Astrocyte (in vitro differentiated cells and primary cell): ENCODE measurements around the gene HTR3A. TPM values are rescaled to one million over a fixed set of nuclear protein-coding genes. Genes with fewer than 3 reads are reported as not detected.

ENCODE experiments used
- DNase-seq: peaks from one replicate; pipeline ENCODE4 v3.0.0-alpha.2; 2010; ENCODE audit warnings: low read depth
- FAIRE-seq: peaks from 2 replicates; lab custom pipeline; 2011; peaks lifted over from hg19 to GRCh38; lab: Jason Lieb, UNC
- H2AFZ ChIP-seq: 2 replicates; pipeline ENCODE4 v1.6.0; 2012; ENCODE audit warnings: low read depth, low read length, inconsistent platforms
- H3K27ac ChIP-seq: 2 replicates; pipeline ENCODE4 v1.5.1; 2011; ENCODE audit warnings: low read depth, low read length, inconsistent platforms
- H3K27me3 ChIP-seq: 2 replicates; pipeline ENCODE4 v1.6.0; 2011; ENCODE audit warnings: low read length, inconsistent platforms; ENCODE audit not compliant: insufficient read depth
- H3K36me3 ChIP-seq: 2 replicates; pipeline ENCODE4 v1.5.1; 2011; ENCODE audit warnings: low read length, inconsistent platforms; ENCODE audit not compliant: insufficient read depth
- H3K4me1 ChIP-seq: 2 replicates; pipeline ENCODE4 v1.5.1; 2011; ENCODE audit warnings: low read length, inconsistent platforms; ENCODE audit not compliant: insufficient read depth
- H3K4me2 ChIP-seq: 2 replicates; pipeline ENCODE4 v1.6.0; 2012; ENCODE audit warnings: low read length, inconsistent platforms
- H3K4me3 ChIP-seq: 2 replicates; pipeline ENCODE4 v1.5.1; 2011; ENCODE audit warnings: low read depth, mild to moderate bottlenecking, low read length, inconsistent platforms; ENCODE audit not compliant: insufficient read depth
- H3K79me2 ChIP-seq: 2 replicates; pipeline ENCODE4 v1.6.0; 2012; ENCODE audit warnings: mild to moderate bottlenecking, low read length, inconsistent platforms; ENCODE audit not compliant: insufficient read depth
- H3K9ac ChIP-seq: 2 replicates; pipeline ENCODE4 v1.6.0; 2012; ENCODE audit warnings: mild to moderate bottlenecking, low read length, inconsistent platforms
- H3K9me3 ChIP-seq: 2 replicates; pipeline ENCODE4 v1.5.1; 2012; ENCODE audit warnings: low read depth, mild to moderate bottlenecking, low read length, inconsistent platforms; ENCODE audit not compliant: insufficient read depth
- H4K20me1 ChIP-seq: 2 replicates; pipeline ENCODE4 v1.6.0; 2012; ENCODE audit warnings: low read length, inconsistent platforms; ENCODE audit not compliant: insufficient read depth
- H3K27ac Mint-ChIP-seq: one replicate; pipeline ENCODE4 v1.8.0; 2021; ENCODE audit warnings: mild to moderate bottlenecking, mixed read lengths; ENCODE audit not compliant: unreplicated experiment
- H3K27me3 Mint-ChIP-seq: one replicate; pipeline ENCODE4 v1.8.0; 2021; ENCODE audit warnings: low read depth, mixed read lengths; ENCODE audit not compliant: unreplicated experiment
- H3K36me3 Mint-ChIP-seq: one replicate; pipeline ENCODE4 v1.8.0; 2021; ENCODE audit warnings: low read depth, mixed read lengths; ENCODE audit not compliant: unreplicated experiment
- H3K4me1 Mint-ChIP-seq: one replicate; pipeline ENCODE4 v1.8.0; 2021; ENCODE audit warnings: low read depth, mixed read lengths; ENCODE audit not compliant: unreplicated experiment
- H3K4me3 Mint-ChIP-seq: one replicate; pipeline ENCODE4 v1.8.0; 2021; ENCODE audit warnings: mild to moderate bottlenecking, moderate library complexity, mixed read lengths; ENCODE audit not compliant: unreplicated experiment
- H3K9me3 Mint-ChIP-seq: one replicate; pipeline ENCODE4 v1.8.0; 2021; ENCODE audit warnings: mild to moderate bottlenecking, mixed read lengths; ENCODE audit not compliant: unreplicated experiment
- CTCF ChIP-seq: IDR thresholded peaks from 2 replicates; pipeline ENCODE4 v1.5.1; 2011; ENCODE audit warnings: low read depth, mild to moderate bottlenecking, inconsistent platforms, low read length, moderate library complexity; ENCODE audit not compliant: insufficient read depth
- EZH2 ChIP-seq: IDR thresholded peaks from 2 replicates; pipeline ENCODE4 v1.6.1; 2012; ENCODE audit warnings: mild to moderate bottlenecking, low read length, inconsistent platforms; ENCODE audit not compliant: insufficient read depth
- total RNA-seq: library from RNA; stranded (reverse); gene quantifications from 2 replicates; pipeline ENCODE4 v1.2.1, GENCODE V29; 2021

The HTR3A gene
- total RNA-seq, 1 donor from 2014 or later, result not detected

- H3K27me3 Mint-ChIP-seq, result peaks cover 64% of the 10 kb centered on the region
- Histone ChIP-seq H3K27me3 (peaks cover 19% of the 10 kb centered on the region), H3K4me1 (no peaks in the 10 kb centered on the region), H3K27ac (no peak overlapping the region), H3K36me3 (no peaks in the 10 kb centered on the region), H3K4me3 (no peak overlapping the region), H2AFZ (no peak overlapping the region), H3K4me2 (no peak overlapping the region), H3K9ac (no peak overlapping the region), H3K79me2 (no peaks in the 10 kb centered on the region), H3K9me3 (no peaks in the 10 kb centered on the region), H4K20me1 (no peaks in the 10 kb centered on the region)
- FAIRE-seq (no peak), DNase-seq (no peak)
- H3K9me3 Mint-ChIP-seq, result peaks cover 2% of the 10 kb centered on the region
- peak overlapping the region; percentile 79 for H3K27ac Mint-ChIP-seq
- no peak for TF ChIP-seq CTCF
- TF ChIP-seq EZH2, result no peak
- no peaks in the 10 kb centered on the region for H3K4me1 Mint-ChIP-seq
- H3K36me3 Mint-ChIP-seq, result peaks cover 2% of the 10 kb centered on the region
- no peak overlapping the region for H3K4me3 Mint-ChIP-seq
Observed at GRCh38 chr11:114034956-114035355, 60.0 kb downstream of the HTR3A start.

GRCh38 chr11:114036147-114036811 is 61.4 kb downstream of the HTR3A start:
- H3K27ac Mint-ChIP-seq, result no peak overlapping the region
- Histone ChIP-seq H3K9me3 (no peaks in the 10 kb centered on the region), H3K4me2 (peak overlapping the region; percentile 70), H3K36me3 (no peaks in the 10 kb centered on the region), H3K4me1 (no peaks in the 10 kb centered on the region), H3K27ac (no peak overlapping the region), H3K79me2 (no peaks in the 10 kb centered on the region), H2AFZ (peak overlapping the region; percentile 47), H3K27me3 (peaks cover 19% of the 10 kb centered on the region), H3K4me3 (no peak overlapping the region), H3K9ac (no peak overlapping the region), H4K20me1 (no peaks in the 10 kb centered on the region)
- H3K36me3 Mint-ChIP-seq, result peaks cover 2% of the 10 kb centered on the region
- DNase-seq (no peak), FAIRE-seq (no peak)
- H3K27me3 Mint-ChIP-seq, result peaks cover 53% of the 10 kb centered on the region
- TF ChIP-seq EZH2 (no peak), CTCF (peak; percentile 39)
- H3K9me3 Mint-ChIP-seq, result peaks cover 2% of the 10 kb centered on the region
- peaks cover 5% of the 10 kb centered on the region for H3K4me1 Mint-ChIP-seq
- no peak overlapping the region for H3K4me3 Mint-ChIP-seq

DNA sequence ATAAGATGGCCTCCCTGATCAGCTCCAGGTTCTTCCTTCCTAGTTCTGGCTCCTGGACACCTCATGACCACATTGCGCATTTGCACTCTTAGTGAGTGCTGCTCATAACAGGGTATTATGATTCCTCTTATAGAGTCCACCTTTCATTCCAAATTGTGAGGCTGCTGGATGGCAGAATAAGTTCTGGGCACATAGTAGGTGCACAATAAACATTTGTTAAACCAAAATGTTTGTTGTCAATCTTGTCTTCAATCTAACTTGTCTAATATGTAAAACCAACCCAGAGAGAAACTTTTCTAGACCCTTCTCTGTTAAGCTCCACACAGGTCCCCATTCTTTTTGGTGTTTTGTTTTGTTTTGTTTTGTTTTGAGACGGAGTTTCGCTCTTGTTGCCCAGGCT is 62.0 kb downstream of the HTR3A start:
- peaks cover 47% of the 10 kb centered on the region for H3K27me3 Mint-ChIP-seq
- Histone ChIP-seq H2AFZ (no peak overlapping the region), H3K4me2 (no peak overlapping the region)

More for the DNA sequence above, 62.0 kb downstream of the HTR3A start:
- TF ChIP-seq CTCF (no peak), EZH2 (no peak)
- DNase-seq (no peak), FAIRE-seq (no peak)
- Mint-ChIP-seq H3K36me3 (peaks cover 2% of the 10 kb centered on the region), H3K9me3 (peaks cover 2% of the 10 kb centered on the region), H3K27ac (no peak overlapping the region), H3K4me3 (no peak overlapping the region), H3K4me1 (peaks cover 5% of the 10 kb centered on the region)
- H3K27me3 ChIP-seq, result peaks cover 19% of the 10 kb centered on the region
- H3K9ac ChIP-seq, result no peak overlapping the region
- no peak overlapping the region for H3K4me3 ChIP-seq
- no peak overlapping the region for H3K27ac ChIP-seq
- H4K20me1 ChIP-seq, result no peaks in the 10 kb centered on the region
- no peaks in the 10 kb centered on the region for H3K36me3 ChIP-seq
- H3K9me3 ChIP-seq, result no peaks in the 10 kb centered on the region
- no peaks in the 10 kb centered on the region for H3K79me2 ChIP-seq
- H3K4me1 ChIP-seq, result no peaks in the 10 kb centered on the region
